Neural crest cell (in vitro differentiated cells): ENCODE data around the gene MLANA. TPM values are rescaled to one million over a fixed set of nuclear protein-coding genes. Genes with fewer than 3 reads are reported as not detected.

ENCODE experiments used
- DNase-seq: peaks from one replicate; pipeline ENCODE4 v3.0.0; 2021; ENCODE audit warnings: low read depth, mixed read lengths, low spot score
- H3K27ac Mint-ChIP-seq: one replicate; pipeline ENCODE4 v1.8.0; 2021; ENCODE audit warnings: mild to moderate bottlenecking, mixed read lengths; ENCODE audit not compliant: unreplicated experiment
- H3K27me3 Mint-ChIP-seq: 2 replicates; pipeline ENCODE4 v1.8.0; 2021; ENCODE audit warnings: low read depth, mild to moderate bottlenecking, mixed read lengths
- H3K36me3 Mint-ChIP-seq: 2 replicates; pipeline ENCODE4 v1.8.0; 2021; ENCODE audit warnings: low read depth, mild to moderate bottlenecking, mixed read lengths
- H3K4me1 Mint-ChIP-seq: 2 replicates; pipeline ENCODE4 v1.8.0; 2021; ENCODE audit warnings: mixed read lengths
- H3K4me3 Mint-ChIP-seq: one replicate; pipeline ENCODE4 v1.8.0; 2021; ENCODE audit warnings: mild to moderate bottlenecking, mixed read lengths
- H3K9me3 Mint-ChIP-seq: 2 replicates; pipeline ENCODE4 v1.8.0; 2021; ENCODE audit warnings: mixed read lengths
- total RNA-seq: library from RNA; stranded (reverse); gene quantifications from 2 replicates; pipeline ENCODE4 v1.2.1, GENCODE V29; 2021
- TF ChIP-seq, protein P1 (sequence below): fragments of 200-600 bp; sonication (generic); conservative IDR thresholded peaks from 2 replicates; pipeline ENCODE4 v1.5.0; 2021; ENCODE audit warnings: antibody characterized with exemption, mild to moderate bottlenecking

The MLANA gene
- total RNA-seq, 1 donor from 2014 or later, result not detected

DNA sequence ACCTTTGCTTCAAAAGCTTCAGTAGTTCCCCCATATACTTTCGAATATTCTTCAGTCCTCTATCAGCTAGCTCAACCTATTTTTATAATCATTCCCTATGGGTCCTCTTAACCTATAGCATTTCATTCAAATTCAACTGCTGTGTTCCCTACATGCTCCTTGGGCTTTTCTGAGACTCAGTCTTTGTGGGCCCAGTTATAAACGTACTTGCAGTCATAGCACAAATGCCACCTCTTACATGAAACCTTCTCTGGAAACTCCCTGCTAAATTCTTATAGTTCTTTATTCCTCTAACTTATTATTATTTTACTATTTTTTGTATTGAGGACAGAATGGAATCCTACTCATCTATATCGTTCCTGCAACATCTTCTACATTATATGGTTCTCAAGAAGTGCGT, 24.7 kb downstream of the MLANA start:
- H3K27me3 Mint-ChIP-seq, result no peaks in the 10 kb centered on the region

DNA sequence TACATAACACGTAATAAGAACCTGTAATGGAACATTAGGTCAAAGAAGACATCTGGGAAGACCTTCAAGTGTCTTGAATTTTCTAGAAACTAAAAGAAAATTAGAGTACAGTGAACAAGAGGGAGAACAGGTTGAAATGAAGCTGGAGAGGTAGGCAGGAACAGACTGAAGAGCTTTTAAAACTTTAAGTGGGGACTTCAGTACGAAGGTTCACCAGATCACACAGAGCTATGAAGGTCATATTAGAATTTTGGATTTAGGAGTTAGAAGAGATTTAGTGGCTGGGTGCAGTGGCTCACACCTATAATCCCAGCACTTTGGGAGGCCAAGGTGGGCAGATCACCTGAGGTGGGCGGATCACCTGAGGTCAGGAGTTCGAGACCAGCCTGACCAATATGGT, 26.6 kb downstream of the MLANA start:
- Mint-ChIP-seq H3K36me3 (peaks cover 10% of the 10 kb centered on the region), H3K4me1 (no peaks in the 10 kb centered on the region), H3K27me3 (no peaks in the 10 kb centered on the region), H3K27ac (no peak overlapping the region), H3K9me3 (no peaks in the 10 kb centered on the region), H3K4me3 (no peak overlapping the region)
- no peak for DNase-seq
- TF ChIP-seq, protein P1, sequence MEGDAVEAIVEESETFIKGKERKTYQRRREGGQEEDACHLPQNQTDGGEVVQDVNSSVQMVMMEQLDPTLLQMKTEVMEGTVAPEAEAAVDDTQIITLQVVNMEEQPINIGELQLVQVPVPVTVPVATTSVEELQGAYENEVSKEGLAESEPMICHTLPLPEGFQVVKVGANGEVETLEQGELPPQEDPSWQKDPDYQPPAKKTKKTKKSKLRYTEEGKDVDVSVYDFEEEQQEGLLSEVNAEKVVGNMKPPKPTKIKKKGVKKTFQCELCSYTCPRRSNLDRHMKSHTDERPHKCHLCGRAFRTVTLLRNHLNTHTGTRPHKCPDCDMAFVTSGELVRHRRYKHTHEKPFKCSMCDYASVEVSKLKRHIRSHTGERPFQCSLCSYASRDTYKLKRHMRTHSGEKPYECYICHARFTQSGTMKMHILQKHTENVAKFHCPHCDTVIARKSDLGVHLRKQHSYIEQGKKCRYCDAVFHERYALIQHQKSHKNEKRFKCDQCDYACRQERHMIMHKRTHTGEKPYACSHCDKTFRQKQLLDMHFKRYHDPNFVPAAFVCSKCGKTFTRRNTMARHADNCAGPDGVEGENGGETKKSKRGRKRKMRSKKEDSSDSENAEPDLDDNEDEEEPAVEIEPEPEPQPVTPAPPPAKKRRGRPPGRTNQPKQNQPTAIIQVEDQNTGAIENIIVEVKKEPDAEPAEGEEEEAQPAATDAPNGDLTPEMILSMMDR, result no peak

More for the DNA sequence above, 24.7 kb downstream of the MLANA start:
- H3K27ac Mint-ChIP-seq, result no peak overlapping the region
- no peaks in the 10 kb centered on the region for H3K36me3 Mint-ChIP-seq
- H3K9me3 Mint-ChIP-seq, result no peaks in the 10 kb centered on the region
- H3K4me1 Mint-ChIP-seq, result no peaks in the 10 kb centered on the region
- TF ChIP-seq, protein P1, result no peak
- no peak for DNase-seq
- no peak overlapping the region for H3K4me3 Mint-ChIP-seq

DNA sequence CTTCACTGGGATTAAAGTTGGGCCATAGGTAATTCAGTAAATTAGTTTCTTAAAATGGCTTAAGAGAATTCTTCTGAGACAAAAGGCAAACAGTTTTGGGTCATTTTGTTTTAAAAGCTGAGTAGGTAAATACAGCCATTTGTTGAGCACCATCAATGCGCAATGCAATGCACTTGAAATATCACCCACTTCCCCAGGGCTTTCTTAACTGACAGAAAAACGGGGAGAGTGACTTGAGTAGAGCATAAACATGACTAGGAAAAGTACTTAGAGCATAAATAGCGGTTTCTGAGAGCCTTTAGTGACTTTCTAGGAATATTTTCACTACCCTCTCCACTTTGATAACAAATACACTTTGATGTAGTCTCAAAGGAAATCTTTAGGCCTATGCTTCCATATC, 27.2 kb downstream of the MLANA start:
- Mint-ChIP-seq H3K9me3 (no peaks in the 10 kb centered on the region), H3K36me3 (peaks cover 15% of the 10 kb centered on the region)
- TF ChIP-seq, protein P1, result no peak

DNA sequence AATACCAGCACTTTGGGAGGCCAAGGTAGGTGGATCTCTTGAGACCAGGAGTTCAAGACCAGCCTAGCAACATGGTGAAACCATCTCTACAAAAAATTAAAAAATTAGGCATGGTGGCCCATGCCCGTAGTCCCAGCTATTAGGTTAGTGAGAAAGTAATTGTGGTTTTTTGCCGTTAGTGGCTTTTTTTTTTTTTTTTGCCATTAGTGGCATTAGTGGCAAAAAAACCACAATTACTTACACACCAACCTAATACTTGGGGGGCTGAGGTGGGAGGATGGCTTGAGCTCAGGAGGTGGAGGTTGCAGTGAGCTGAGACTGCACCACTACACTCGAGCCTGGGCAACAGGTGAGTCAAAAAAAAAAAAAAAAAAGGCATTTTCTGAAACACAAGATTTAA, 27.8 kb downstream of the MLANA start:
- H3K4me3 Mint-ChIP-seq, result no peak overlapping the region
- no peak overlapping the region for H3K27ac Mint-ChIP-seq
- no peak for DNase-seq
- no peaks in the 10 kb centered on the region for H3K4me1 Mint-ChIP-seq
- H3K27me3 Mint-ChIP-seq, result no peaks in the 10 kb centered on the region
- peaks cover 15% of the 10 kb centered on the region for H3K36me3 Mint-ChIP-seq
- no peaks in the 10 kb centered on the region for H3K9me3 Mint-ChIP-seq
- TF ChIP-seq, protein P1, result no peak

More for the DNA sequence above, 27.2 kb downstream of the MLANA start:
- no peak for DNase-seq
- Mint-ChIP-seq H3K4me1 (no peaks in the 10 kb centered on the region), H3K27ac (no peak overlapping the region), H3K4me3 (no peak overlapping the region), H3K27me3 (no peaks in the 10 kb centered on the region)

DNA sequence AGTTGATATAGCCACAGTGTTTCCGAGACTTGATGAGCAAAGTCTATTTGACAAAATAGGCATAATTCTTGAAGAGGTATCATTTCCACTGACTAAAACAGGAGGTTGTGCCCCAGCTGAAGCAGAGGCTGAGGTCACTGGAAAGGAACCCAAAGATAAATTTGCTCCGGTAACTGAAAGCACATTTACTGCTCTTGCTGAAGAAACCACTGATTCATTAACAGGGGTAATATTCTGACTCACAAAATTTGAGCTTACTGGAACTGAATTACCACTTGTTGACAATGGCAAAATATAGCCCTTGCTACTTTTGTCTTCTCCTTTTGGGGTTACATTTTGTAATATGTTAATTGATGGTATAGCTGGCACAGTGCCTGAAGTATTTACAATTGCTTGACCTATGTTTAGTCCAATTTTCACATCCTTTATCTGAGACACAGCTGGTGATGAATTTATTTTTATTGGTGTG, 30.2 kb downstream of the MLANA start:
- no peaks in the 10 kb centered on the region for H3K4me1 Mint-ChIP-seq
- DNase-seq, result no peak
- TF ChIP-seq, protein P1, result no peak
- no peaks in the 10 kb centered on the region for H3K9me3 Mint-ChIP-seq
- H3K4me3 Mint-ChIP-seq, result no peak overlapping the region
- H3K27ac Mint-ChIP-seq, result no peak overlapping the region
- H3K27me3 Mint-ChIP-seq, result no peaks in the 10 kb centered on the region
- peaks cover 15% of the 10 kb centered on the region for H3K36me3 Mint-ChIP-seq

DNA sequence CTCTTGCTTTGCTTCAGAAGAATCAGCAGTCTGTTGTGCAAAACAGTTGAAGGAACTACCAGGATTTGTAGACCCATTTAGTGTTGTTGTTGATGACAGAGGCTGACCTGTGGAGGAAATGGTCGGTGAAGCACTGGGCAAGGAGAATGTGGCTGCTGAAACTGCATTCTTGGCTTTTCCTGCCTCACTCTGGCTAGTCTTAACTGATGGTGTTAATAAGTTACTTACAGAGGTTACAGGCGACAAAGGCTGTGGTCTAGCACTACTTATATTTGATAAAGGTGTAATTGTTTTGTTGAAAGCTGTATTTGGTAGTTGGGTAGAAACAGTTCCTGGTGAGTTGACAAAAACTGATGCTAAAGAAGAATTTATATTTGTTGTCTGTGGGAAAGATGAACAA, 31.5 kb downstream of the MLANA start:
- no peaks in the 10 kb centered on the region for H3K9me3 Mint-ChIP-seq
- no peaks in the 10 kb centered on the region for H3K4me1 Mint-ChIP-seq
- no peak for DNase-seq
- no peaks in the 10 kb centered on the region for H3K27me3 Mint-ChIP-seq
- H3K27ac Mint-ChIP-seq, result no peak overlapping the region
- no peak overlapping the region for H3K4me3 Mint-ChIP-seq
- TF ChIP-seq, protein P1, result no peak
- peaks cover 15% of the 10 kb centered on the region for H3K36me3 Mint-ChIP-seq
